Neural cell (in vitro differentiated cells): Measurements from ENCODE around the gene ACTMAP. TPM values are rescaled to one million over a fixed set of nuclear protein-coding genes. Genes with fewer than 3 reads are reported as not detected.

Source experiments
- H2AFZ ChIP-seq: fragments of 200-600, 300-800 bp; sonication (generic), shearing (Covaris generic); 2 replicates; pipeline ENCODE4 v1.6.0; 2014; ENCODE audit warnings: low read depth, mild to moderate bottlenecking, antibody characterized with exemption, low read length, moderate library complexity
- H3F3A ChIP-seq: fragments of 200-600 bp; shearing (Covaris generic); 2 replicates; pipeline ENCODE4 v1.6.1; 2016; ENCODE audit warnings: mild to moderate bottlenecking, moderate library complexity, mixed read lengths, antibody characterized with exemption, low read length; ENCODE audit not compliant: insufficient read depth, poor library complexity, severe bottlenecking
- H3K27ac ChIP-seq: fragments of 200-600, 300-800 bp; sonication (generic), shearing (Covaris generic); 2 replicates; pipeline ENCODE4 v1.5.1; 2014; ENCODE audit warnings: mild to moderate bottlenecking, low read length, moderate library complexity
- H3K27me3 ChIP-seq: fragments of 300-800, 200-600 bp; sonication (generic), shearing (Covaris generic); 2 replicates; pipeline ENCODE4 v1.6.0; 2014; ENCODE audit warnings: mild to moderate bottlenecking, low read depth, low read length, moderate library complexity; ENCODE audit not compliant: insufficient read depth
- H3K36me3 ChIP-seq: fragments of 300-800, 200-600 bp; sonication (generic), shearing (Covaris generic); 2 replicates; pipeline ENCODE4 v1.5.1; 2014; ENCODE audit warnings: mild to moderate bottlenecking, antibody characterized with exemption, low read length, moderate library complexity; ENCODE audit not compliant: insufficient read depth
- H3K4me2 ChIP-seq: fragments of 300-800, 200-600 bp; sonication (generic), shearing (Covaris generic); 2 replicates; pipeline ENCODE4 v1.6.0; 2014; ENCODE audit warnings: mild to moderate bottlenecking, low read length
- H3K4me3 ChIP-seq: fragments of 300-800, 200-600 bp; sonication (generic), shearing (Covaris generic); 2 replicates; pipeline ENCODE4 v1.5.1; 2014; ENCODE audit warnings: mild to moderate bottlenecking, low read length, moderate library complexity
- H3K79me2 ChIP-seq: fragments of 200-600 bp; shearing (Covaris generic); replicated peaks from 2 replicates; pipeline ENCODE4 v1.6.0; 2014; ENCODE audit warnings: mild to moderate bottlenecking, low read length, moderate library complexity; ENCODE audit not compliant: insufficient read depth
- H3K9ac ChIP-seq: fragments of 300-800, 200-600 bp; sonication (generic), shearing (Covaris generic); 2 replicates; pipeline ENCODE4 v1.6.1; 2016; ENCODE audit warnings: mild to moderate bottlenecking, low read length, mixed read lengths
- H3K9me2 ChIP-seq: fragments of 200-600 bp; shearing (Covaris generic); 2 replicates; pipeline ENCODE4 v1.6.1; 2016; ENCODE audit warnings: mild to moderate bottlenecking, low read length, mixed read lengths; ENCODE audit not compliant: insufficient read depth
- H3K9me3 ChIP-seq: fragments of 200-600, 300-800 bp; sonication (generic), shearing (Covaris generic); 2 replicates; pipeline ENCODE4 v1.6.1; 2016; ENCODE audit warnings: mild to moderate bottlenecking, mixed run types, low read length, moderate library complexity, mixed read lengths
- H4K20me1 ChIP-seq: fragments of 200-600 bp; shearing (Covaris generic); 2 replicates; pipeline ENCODE4 v1.6.1; 2016; ENCODE audit warnings: mild to moderate bottlenecking, mixed run types; ENCODE audit not compliant: insufficient read depth
- CTCF ChIP-seq: fragments of 450-650 bp; IDR thresholded peaks from 2 replicates; pipeline ENCODE4 v1.5.1; 2014; ENCODE audit warnings: antibody characterized with exemption, mild to moderate bottlenecking, moderate library complexity; ENCODE audit not compliant: poor library complexity, severe bottlenecking
- EP300 ChIP-seq: fragments of 450-650 bp; conservative IDR thresholded peaks from 2 replicates; pipeline ENCODE4 v1.6.1; 2014; ENCODE audit warnings: antibody characterized with exemption, mild to moderate bottlenecking, moderate library complexity; ENCODE audit not compliant: poor library complexity, severe bottlenecking
- EZH2 ChIP-seq: fragments of 200-600, 300-800 bp; shearing (Covaris generic), sonication (generic); IDR thresholded peaks from 2 replicates; pipeline ENCODE4 v1.6.1; 2014; ENCODE audit warnings: antibody characterized with exemption, low read length, borderline replicate concordance, mild to moderate bottlenecking; ENCODE audit not compliant: insufficient read depth, poor library complexity, severe bottlenecking
- MXI1 ChIP-seq: fragments of 450-650 bp; conservative IDR thresholded peaks from 2 replicates; pipeline ENCODE4 v1.6.1; 2014; ENCODE audit warnings: antibody characterized with exemption, mild to moderate bottlenecking; ENCODE audit not compliant: poor library complexity, severe bottlenecking
- POLR2AphosphoS5 ChIP-seq: IDR thresholded peaks from 2 replicates; pipeline ENCODE4 v1.6.1; 2012
- RAD21 ChIP-seq: fragments of 450-650 bp; conservative IDR thresholded peaks from 2 replicates; pipeline ENCODE4 v1.6.1; 2014; ENCODE audit warnings: antibody characterized with exemption, mild to moderate bottlenecking, moderate library complexity
- REST ChIP-seq: IDR thresholded peaks from 2 replicates; pipeline ENCODE4 v1.6.1; 2012; ENCODE audit warnings: borderline replicate concordance
- SMC3 ChIP-seq: fragments of 450-650 bp; conservative IDR thresholded peaks from 2 replicates; pipeline ENCODE4 v1.6.1; 2014; ENCODE audit warnings: antibody characterized with exemption, mild to moderate bottlenecking, moderate library complexity; ENCODE audit not compliant: poor library complexity
- TAF1 ChIP-seq: IDR thresholded peaks from 2 replicates; pipeline ENCODE4 v1.6.1; 2012; ENCODE audit warnings: low read depth
- polyA plus RNA-seq: library from polyadenylated mRNA; depleted of rRNA; stranded (reverse); fragments of >200 nt; gene quantifications from 2 replicates; pipeline ENCODE4 v1.2.3, GENCODE V29; 2014

Gene ACTMAP
- polyA plus RNA-seq, 1 donor from 2014 or later, result not detected

DNA sequence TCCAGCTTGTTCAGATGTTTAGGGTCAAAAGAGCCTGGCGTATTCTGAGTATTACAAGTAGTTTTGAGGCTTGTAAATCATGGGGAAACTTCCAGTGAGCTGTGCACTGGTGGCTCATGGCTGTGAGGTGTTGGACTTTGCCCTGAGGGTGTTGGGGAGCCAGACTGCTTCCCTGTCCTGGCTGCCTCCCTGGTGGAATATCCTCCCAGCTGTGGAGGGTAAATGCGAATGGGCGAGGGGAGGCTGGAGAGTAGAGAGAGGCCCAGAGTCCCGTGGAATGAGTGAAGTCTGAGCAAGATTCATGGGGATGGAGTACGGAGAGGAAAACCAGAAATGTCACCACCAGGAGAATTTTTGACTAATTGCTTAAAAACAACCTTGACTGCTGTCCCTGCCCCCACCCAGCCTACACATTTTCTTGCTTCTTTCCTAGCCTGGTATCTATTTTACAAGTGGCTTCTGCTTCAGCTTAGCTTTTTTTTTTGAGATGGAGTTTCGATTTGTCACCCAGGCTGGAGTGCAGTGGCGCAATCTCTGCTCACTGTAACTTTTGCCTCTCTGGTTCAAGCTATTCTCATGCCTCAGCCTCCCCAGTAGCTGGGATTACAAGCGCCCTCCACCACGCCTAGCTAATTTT is 4.5 kb upstream of the ACTMAP start:
- no peaks in the 10 kb centered on the region for H4K20me1 ChIP-seq
- H3K9ac ChIP-seq, result no peak overlapping the region
- TF ChIP-seq POLR2AphosphoS5 (no peak), MXI1 (no peak), EZH2 (no peak), SMC3 (no peak), EP300 (no peak)

GRCh38 chr19:40752257-40752781 is 2.0 kb upstream of the ACTMAP start:
- Histone ChIP-seq H3K36me3 (no peaks in the 10 kb centered on the region), H4K20me1 (no peaks in the 10 kb centered on the region), H2AFZ (no peak overlapping the region), H3K9me2 (no peaks in the 10 kb centered on the region), H3K9ac (no peak overlapping the region), H3K27ac (no peak overlapping the region), H3F3A (no peaks in the 10 kb centered on the region), H3K4me3 (peak overlapping the region; percentile 81), H3K79me2 (peaks cover 45% of the 10 kb centered on the region), H3K4me2 (no peak overlapping the region), H3K27me3 (no peaks in the 10 kb centered on the region), H3K9me3 (no peaks in the 10 kb centered on the region)
- TF ChIP-seq CTCF, result no peak

More for the DNA sequence above, 4.5 kb upstream of the ACTMAP start:
- Histone ChIP-seq H3K79me2 (peaks cover 39% of the 10 kb centered on the region), H3K9me3 (no peaks in the 10 kb centered on the region), H3K36me3 (no peaks in the 10 kb centered on the region), H3K27me3 (no peaks in the 10 kb centered on the region), H3F3A (no peaks in the 10 kb centered on the region), H3K27ac (no peak overlapping the region), H3K9me2 (no peaks in the 10 kb centered on the region), H3K4me2 (no peak overlapping the region), H2AFZ (no peak overlapping the region), H3K4me3 (no peak overlapping the region)

GRCh38 chr19:40750874-40751537 is 729 bp upstream of the ACTMAP start, which contains the start of gene SNRPA:
SNRPA (plus strand) TSS chr19:40751203; CDS start chr19:40751409, 206 bp downstream.
- Histone ChIP-seq H3K4me3 (peak within 1 kb of the TSS; percentile 81), H3K9me2 (no peaks in the 10 kb centered on the region), H3K9me3 (no peaks in the 10 kb centered on the region), H3K9ac (peak within 1 kb of the TSS; percentile 76), H2AFZ (peak within 1 kb of the TSS; percentile 92), H3K27ac (peak within 1 kb of the TSS; percentile 80), H4K20me1 (no peaks in the 10 kb centered on the region), H3K27me3 (no peaks in the 10 kb centered on the region), H3K79me2 (peaks cover 45% of the 10 kb centered on the region), H3F3A (no peaks in the 10 kb centered on the region), H3K36me3 (no peaks in the 10 kb centered on the region), H3K4me2 (peak within 1 kb of the TSS; percentile 90)
- TF ChIP-seq SMC3, result peak; percentile 37
- TF ChIP-seq CTCF, result no peak
- TF ChIP-seq EZH2, result no peak
- no peak for TF ChIP-seq REST
- TF ChIP-seq POLR2AphosphoS5, result peak; percentile 74
- TF ChIP-seq RAD21, result peak; percentile 26
- no peak for TF ChIP-seq EP300
- TF ChIP-seq TAF1, result no peak
- peak; percentile 97 for TF ChIP-seq MXI1
